ENCODE results near the gene EDN2. TPM values are rescaled to one million over a fixed set of nuclear protein-coding genes. Genes with fewer than 3 reads are reported as not detected.
A peak's percentile ranks its signal among the peaks of the same experiment; 100 is the strongest.

Gene EDN2
- total RNA-seq, 1 donor from 2014 or later, result 0.83 TPM

GRCh38 chr1:41483001-41483850 is 1.3 kb downstream of the EDN2 start:
- DNase-seq (ENCODE audit: low spot score), result no peak

- peak; percentile 83 for DNase-seq (ENCODE audit: low spot score)
Observed at GRCh38 chr1:41482001-41482765, 2.3 kb downstream of the EDN2 start.

GRCh38 chr1:41481109-41481775 is 3.2 kb downstream of the EDN2 start:
- no peak for DNase-seq (ENCODE audit: low spot score)

GRCh38 chr1:41480204-41481108 is 4.0 kb downstream of the EDN2 start:
- no peak for DNase-seq (ENCODE audit: low spot score)

GRCh38 chr1:41479808-41480160 is 4.7 kb downstream of the EDN2 start:
- no peak for DNase-seq (ENCODE audit: low spot score)

- no peak for DNase-seq (ENCODE audit: low spot score)
Observed at GRCh38 chr1:41479000-41479807, 5.3 kb downstream of the EDN2 start.

GRCh38 chr1:41478118-41478748 is 6.2 kb downstream of the EDN2 start:
- no peak for DNase-seq (ENCODE audit: low spot score)

- peak; percentile 83 for DNase-seq (ENCODE audit: low spot score)
Observed at GRCh38 chr1:41476807-41477361, 7.6 kb downstream of the EDN2 start.

- no peak for DNase-seq (ENCODE audit: low spot score)
Observed at GRCh38 chr1:41475859-41476567, 8.5 kb downstream of the EDN2 start.

- no peak for DNase-seq (ENCODE audit: low spot score)
Observed at GRCh38 chr1:41475346-41475745, 9.1 kb downstream of the EDN2 start.

GRCh38 chr1:41474490-41475271 is 9.8 kb downstream of the EDN2 start:
- DNase-seq (ENCODE audit: low spot score), result no peak

- DNase-seq (ENCODE audit: low spot score), result no peak
Observed at GRCh38 chr1:41473738-41474362, 10.6 kb downstream of the EDN2 start.

- DNase-seq (ENCODE audit: low spot score), result no peak
Observed at GRCh38 chr1:41471658-41472057, 12.8 kb downstream of the EDN2 start.

GRCh38 chr1:41469706-41470105 is 14.8 kb downstream of the EDN2 start:
- no peak for DNase-seq (ENCODE audit: low spot score)

- no peak for DNase-seq (ENCODE audit: low spot score)
Observed at GRCh38 chr1:41468122-41468762, 16.2 kb downstream of the EDN2 start.

- no peak for DNase-seq (ENCODE audit: low spot score)
Observed at GRCh38 chr1:41467673-41468072, 16.8 kb downstream of the EDN2 start.

- no peak for DNase-seq (ENCODE audit: low spot score)
Observed at GRCh38 chr1:41466146-41466545, 18.3 kb downstream of the EDN2 start.
